ENCODE data around the gene PEX26. TPM values are rescaled to one million over a fixed set of nuclear protein-coding genes. Genes with fewer than 3 reads are reported as not detected.

Gene PEX26
- total RNA-seq, 2 donors from 2014 or later = 39.1 to 46.0 TPM

DNA sequence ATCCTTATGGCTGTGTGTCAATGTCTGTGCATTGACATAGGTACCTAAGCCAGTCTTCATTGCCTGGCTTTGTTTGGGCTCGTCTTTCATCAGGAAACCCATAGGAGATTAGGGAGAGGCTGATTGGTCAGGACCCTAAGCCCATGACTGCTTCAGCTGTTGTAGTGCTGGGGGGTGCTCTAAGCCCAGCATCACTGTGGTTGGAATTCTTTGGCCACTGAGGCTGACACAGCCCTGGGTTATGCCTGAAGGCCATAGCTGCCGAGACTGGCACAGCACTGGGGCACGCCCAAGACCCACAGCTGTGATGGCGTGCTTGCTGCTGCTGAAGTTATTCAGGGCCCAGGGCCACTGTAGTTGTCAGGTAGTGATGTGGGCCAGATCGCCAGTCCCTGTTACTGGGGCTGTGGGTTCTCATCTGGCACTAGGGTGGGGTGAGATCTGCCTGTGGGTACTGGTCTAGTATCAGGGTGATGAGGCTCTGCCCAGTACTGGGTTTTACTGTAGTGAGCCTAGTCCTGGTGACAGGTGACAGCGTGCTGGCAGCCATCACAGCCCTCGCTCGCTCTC lies 77.1 kb downstream of the PEX26 start:
- ATAC-seq (ENCODE audit: insufficient number of reproducible peaks, low FRiP score, low read depth) (no peak), DNase-seq (ENCODE audit: low spot score) (no peak)
- Histone ChIP-seq H3K9me3 (no peaks in the 10 kb centered on the region), H3K4me1 (ENCODE audit: control insufficient read depth in 1 of 2, low read depth in 2 of 2) (peaks cover 4 to 24% of the 10 kb centered on the region in 2 donors), H3K27me3 (replicated peaks; ENCODE audit: insufficient read depth) (no peaks in the 10 kb centered on the region), H3K36me3 (no peaks in the 10 kb centered on the region), H3K4me3 (no peak overlapping the region), H3K27ac (no peak overlapping the region)
- no peak for TF ChIP-seq CTCF (IDR thresholded peaks at IDR 0.05)

Other genes starting within 250 kb of the PEX26 start
- 10 to 100 TPM; 45.2 to 78.0 TPM for gene MICAL3, start 53.4 kb upstream of the PEX26 start, total RNA-seq
- gene TUBA8, start 32.8 kb downstream of the PEX26 start, total RNA-seq = 1 to 10 TPM in 1 of 2 donors, under 1 TPM in 1; 0.41 to 2.2 TPM
- gene USP18, start 72.2 kb downstream of the PEX26 start, total RNA-seq = 1 to 10 TPM; 4.1 to 8.3 TPM

Measured in thoracic aorta (tissue), 2 donors.